Stimulated activated CD8-positive, alpha-beta memory T cell treated with anti-CD3 and anti-CD28 coated beads, Interleukin-15, amount 100 ng/mL, for 24 hours (primary cell): Measurements from ENCODE around the gene CACNB1.
"Not testable (repeated sequence)": the region's sequence is repeated elsewhere in the genome, so short reads cannot be mapped to it uniquely, and the experiment has no call there.

ENCODE experiments used
- DNase-seq: peaks from one replicate; pipeline ENCODE4 v3.0.0-alpha.2; 2020; ENCODE audit warnings: low read depth

CACNB1 gene

DNA sequence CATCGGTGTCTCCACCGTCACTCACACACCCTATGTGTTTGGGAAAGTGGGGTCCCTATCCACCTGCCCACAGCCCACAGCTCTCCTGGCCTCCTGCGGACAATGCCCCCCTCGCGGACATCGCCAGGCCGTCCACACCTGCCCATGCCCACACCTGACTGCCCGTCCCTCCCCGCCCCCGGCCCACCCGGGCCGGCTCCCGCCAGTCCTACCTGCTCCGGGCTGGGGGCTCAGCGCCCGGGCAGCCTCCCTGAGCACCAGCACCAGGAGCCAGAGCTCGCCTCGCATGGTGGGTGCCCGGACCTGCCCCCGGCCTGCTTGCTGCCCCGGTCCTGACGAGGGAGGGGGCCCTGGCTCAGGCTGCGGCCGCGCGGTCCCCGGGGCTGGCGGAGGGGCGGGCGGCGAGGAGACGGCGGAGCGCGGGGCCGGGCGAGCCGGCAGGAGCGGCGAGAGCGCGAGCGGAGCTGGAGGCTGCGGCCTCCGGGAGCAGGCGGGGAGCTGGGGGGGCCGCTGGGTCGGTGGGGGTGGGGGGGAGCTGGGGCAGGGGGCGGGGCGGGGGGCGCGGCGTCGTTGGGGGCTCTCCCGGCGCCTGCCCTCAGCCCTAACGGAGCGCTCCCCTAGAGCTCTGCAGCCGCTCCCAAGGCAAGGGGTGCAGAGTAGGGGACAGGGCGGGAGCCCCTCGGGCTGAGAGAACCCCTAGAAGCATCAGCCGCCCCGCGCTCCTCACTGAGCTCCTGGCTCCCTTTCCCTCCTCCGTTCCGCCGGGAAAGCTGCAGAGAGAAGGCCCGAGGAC lies 46.1 kb downstream of the CACNB1 start, which contains the start of gene PLXDC1:
TSS of gene PLXDC1 (minus strand) at position 488 of the 793 bp plus-strand sequence. CDS start at position 288, 200 bp downstream.
- DNase-seq = no peak

DNA sequence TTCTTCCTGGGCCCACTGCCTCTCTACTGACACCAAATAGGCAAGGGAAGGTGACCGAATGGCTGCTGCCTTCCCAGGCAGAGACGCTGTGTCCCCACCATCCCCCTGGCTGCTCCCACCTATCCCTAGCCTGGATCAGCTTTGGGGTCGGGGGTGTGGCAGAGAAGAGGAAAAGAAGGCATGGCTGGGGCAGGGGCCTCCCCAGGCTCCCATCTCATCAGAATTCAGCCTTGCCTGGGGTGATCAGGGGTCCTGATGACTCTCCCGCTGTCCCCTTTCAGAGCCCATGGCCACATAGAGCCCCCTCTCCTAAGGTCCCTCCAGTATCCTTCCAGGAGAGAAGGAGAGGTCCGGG lies 46.7 kb downstream of the CACNB1 start:
- DNase-seq = no peak

DNA sequence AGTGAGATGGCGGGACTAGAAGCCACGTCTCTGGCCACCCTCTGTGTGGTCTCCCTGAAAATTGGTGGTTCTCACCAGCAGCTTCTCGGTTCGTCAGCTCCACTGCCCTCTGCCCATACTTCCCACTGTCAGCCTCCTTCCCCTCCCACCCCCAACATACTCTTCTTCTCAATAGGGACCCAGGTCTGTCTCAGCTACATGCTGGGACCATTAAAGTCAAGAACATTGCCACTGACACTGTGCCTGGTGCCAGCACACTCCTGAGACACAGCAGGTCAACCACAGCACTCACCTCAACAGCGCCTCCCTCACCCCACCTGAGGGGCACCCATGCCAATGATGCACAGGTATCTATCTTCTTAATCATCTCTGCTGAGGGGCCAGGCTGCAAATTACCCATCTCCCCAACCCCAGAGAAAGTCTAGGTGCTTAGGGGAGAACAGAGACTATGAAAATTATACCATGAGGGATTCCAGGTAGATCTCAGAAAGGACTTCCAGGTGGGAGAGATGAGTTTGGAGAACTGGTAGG lies 47.3 kb downstream of the CACNB1 start:
- no peak for DNase-seq

DNA sequence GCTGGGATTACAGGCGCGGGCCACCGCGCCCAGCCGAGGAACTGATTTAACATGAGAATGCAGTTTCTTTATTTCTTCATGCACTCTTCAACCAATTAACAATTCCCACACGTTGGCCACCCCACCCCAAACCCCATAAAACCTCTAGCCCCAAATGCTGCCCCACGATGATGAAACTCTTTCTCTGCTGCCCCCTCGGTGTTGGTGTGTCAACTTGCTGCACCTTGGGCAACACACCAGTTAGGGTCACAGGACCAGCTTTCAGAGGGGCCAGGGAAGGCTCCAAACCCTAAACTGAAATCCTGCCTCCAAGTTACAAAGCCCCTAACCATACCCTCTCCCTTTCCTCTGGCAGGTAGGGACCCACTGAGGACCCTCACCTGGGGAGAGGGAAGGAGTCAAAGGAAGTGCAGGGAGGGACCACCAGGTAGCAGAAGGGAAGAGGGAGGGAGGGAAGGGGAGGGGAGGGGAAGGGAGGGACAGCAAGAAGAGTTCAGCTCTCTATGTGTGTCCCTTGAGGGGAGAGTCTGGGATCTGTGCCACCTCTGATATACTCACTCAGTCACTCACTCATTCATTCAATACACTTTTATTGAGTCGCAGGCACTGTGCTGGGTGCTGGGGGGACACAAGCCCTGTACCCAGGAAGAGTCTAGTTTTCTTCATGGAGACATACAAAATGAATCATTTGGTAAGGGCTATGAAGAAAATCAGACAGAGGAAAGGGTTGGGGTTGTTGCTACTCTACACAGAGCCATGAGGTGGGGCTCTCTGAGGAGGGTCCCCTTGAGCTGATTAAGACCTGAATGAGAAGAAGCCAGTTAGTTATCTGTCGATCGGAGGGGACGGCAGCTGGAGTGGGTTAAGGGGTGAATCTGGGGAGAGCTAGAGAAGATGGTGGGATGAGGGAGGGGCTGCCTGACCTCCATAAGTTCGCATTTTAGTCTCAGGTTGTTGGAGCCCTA lies 50.0 kb downstream of the CACNB1 start:
- no peak for DNase-seq

DNA sequence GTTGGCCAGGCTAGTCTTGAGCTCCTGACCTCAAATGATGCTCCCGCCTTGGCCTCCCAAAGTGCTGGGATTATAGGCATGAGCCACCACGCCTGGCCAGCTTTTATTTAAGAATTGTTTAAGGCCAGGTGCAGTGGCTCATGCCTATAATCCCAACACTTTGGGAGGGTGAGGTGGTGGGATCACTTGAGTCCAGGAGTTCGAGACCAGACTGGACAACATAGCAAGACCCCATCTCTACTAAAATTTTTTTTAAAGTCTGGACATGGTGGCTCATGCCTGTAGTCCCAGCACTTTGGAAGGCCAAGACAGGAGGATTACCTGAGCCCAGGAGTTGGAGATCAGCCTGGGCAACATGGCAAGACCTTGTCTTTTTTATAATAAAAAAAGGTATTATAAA lies 51.2 kb downstream of the CACNB1 start:
- no peak for DNase-seq

DNA sequence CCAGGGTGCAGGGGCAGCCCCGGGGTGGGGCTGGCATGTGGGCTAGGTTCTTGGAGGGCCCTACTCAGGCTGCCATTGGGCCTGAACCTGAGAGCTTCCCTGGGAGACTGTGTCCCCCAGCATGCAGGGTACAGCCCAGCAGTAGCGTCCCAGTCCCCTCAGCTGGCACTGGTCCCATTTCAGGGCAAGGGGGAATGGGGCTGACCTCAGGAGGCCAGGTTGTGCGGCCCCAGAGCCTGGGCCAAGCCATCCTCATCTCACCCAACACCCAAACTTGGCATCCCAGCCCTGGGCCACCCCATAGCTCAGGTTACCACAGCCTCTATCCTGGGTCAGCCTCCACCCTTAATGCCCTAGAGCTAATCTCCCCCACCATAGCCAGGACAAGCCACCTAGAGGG lies 52.3 kb downstream of the CACNB1 start:
- DNase-seq = no peak

DNA sequence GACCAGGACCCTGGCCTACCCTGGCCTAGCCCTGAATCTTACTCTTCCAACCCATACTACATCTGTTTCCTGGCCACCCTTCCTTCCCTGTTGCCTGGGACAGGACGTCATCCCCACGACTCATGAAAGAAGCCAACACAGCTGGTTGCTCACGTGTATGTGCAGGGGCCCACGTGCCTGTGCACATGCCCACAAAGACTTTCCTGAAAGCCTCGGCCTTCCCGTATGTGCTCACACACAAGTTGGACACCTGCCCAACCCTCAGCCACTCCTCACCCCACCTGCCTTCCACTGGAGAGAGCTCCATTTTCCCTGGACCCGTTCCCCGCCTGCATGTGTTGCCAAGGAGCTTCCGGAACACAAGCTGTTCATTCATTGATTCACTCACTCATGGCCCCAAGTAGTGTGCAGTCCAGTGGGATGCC lies 53.0 kb downstream of the CACNB1 start:
- DNase-seq = no peak

DNA sequence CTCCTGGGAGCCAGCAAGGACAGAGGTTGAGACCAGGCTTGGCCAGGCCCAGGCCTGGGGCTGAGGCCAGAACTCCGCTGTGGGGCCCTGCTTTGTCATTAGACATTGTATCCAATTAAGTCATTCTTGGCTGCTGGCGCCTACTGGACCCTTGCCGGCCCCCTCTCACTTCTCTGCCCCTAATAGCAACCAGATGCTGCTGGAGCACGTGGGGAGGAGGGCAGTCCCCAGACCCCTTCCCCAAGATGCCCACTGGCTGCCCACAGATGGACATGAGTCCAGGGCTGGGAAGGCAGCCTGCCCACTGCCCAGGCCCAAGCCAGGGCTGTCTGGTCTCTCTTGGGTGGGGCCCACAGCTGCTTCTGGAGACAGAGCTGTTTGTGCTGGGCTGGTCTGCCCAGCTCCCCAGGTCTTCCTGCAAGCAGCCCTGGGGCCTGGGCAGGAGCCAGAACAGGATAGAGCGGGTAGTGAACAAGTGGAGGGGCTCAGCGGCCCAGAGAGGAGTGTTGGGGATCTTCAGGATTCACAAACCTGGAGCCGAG lies 53.8 kb downstream of the CACNB1 start:
- no peak for DNase-seq

DNA sequence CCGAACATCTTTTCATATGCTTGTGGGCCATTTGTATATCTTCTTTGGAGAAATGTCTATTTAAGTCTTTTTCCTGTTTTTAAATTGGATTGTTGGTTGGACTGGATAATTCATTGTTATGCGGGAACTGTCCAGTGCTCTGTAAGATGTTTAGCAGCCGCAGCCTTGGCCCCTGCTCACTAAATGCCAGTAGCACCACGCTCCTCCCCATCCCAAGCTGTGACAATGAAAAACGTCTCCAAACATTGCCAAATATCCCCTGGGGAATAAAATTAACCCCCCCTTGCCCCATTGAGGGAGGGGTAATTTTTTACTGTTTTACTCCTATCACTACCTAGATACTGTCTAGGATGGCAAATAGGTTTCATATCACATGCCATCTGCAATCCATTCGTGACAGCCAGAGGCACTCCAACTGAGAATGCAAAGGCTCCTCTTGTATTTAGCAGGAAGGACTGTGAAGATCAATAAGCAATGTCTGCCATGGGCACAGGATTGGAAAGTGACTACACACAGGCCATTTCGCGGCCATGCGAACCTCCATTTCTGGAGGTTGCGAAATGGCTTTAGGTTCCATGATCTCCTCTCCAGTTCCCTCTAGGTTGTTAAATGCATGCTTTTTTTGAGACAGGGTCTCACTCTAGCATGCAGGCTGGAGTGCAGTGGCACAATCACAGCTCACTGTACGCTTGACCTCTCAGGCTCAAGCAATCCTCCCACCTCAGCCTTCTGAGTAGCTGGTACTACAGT lies 55.4 kb downstream of the CACNB1 start:
- DNase-seq = no peak

DNA sequence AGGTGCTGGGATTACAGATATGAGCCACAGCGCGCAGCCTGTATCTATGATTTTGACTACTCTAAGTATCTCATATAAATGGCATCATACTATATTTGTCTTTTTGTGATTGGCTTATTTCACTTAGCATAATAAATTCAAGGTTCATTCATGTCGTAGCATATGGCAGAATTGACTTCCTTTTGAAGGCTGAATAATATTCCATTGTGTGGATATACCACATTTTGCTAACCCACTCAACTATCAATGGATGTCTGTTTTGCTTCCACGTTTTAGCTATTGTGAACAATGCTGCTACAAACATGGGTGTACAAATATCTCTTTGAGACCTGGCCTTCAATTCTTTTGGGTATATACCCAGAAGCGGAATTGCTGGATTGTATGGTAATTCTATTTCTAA lies 56.2 kb downstream of the CACNB1 start:
- no peak for DNase-seq

DNA sequence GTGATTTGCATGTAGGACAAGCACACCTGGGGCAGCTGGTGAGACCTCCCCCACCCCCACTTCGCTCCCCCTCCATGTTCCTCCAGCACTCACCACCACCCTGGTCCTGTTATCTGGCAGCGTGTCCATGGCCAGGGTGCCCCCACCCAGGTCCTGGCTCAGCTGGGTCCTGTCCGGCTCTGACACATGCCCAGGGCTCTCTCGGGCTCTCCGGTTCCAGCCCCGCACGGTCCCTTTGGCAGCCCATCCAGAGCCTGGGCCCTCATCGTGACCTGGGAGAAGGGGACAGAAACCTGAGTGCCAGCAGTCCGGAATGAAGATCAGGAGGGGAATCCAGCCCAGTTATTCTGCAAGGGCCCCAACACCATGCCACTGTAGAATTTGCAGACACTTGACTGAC lies 57.9 kb downstream of the CACNB1 start:
- DNase-seq = no peak

DNA sequence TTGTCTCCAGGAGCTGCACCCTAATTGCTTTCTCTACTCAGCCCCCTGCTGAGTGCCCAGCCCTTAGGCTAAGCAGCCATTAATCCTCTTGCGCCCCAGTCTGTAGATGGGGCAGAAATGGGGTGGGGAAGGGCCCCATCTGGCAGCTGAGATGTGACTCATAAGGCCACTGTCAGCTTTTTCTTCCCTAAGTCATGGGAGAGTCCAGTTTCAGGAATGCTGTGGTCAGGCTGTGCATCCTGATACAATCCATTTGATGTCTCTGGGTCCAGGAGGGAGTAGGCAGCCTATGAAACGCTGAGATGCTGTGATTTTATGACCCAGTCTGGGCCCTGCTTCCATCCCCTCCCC lies 58.3 kb downstream of the CACNB1 start:
- no peak for DNase-seq

DNA sequence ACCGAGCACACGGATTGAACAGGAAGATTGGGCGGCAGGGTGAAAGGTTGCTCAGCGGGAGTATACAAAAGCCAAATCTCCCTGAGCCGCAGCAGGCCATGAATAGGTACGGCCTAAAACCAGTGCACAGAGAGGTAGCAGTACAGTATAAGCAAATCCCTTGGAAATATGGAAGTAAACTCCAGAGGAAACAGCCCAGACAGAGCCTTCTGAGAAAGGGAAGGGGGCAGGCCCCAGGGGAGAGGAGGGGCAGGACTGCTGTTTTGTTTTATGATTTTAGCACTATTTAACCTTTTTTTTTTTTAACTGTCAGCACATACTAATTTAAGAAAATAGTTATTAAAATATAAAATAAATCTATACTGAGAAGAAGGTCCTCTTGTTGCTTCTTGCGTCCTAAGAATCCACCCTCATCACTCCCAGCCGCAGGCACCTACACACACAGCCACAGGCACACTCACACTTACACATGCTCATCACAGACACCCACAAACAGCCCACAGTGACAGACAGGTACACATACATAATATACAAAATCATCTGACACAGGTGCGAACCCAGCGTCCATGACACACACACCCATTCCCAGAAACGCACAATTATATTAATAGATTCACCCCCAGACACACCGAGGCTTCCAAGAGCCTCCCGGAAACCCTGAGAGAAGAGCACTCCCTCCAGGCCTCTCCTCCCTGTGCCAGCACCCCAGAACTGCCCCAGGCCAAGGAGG lies 58.9 kb downstream of the CACNB1 start:
- no peak for DNase-seq

DNA sequence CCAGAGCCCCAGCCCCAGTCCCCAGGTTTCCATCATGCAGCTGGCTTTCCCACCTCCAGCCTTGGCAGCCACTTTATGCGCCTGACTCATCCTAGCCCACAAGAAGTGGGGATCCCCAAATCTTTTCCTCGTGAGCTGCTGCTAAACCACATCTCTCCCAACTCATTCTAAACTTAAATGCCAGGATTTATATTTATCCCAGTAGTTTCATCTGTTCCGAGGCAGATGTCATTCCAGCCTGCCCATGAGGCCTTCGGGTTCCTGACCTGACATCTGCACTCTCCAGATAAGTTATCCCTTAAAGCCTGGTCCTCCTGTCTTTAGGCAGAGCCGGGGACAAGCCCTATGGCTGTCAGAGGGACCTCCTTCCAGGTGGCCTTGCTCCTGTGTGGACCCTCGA lies 62.6 kb downstream of the CACNB1 start:
- no peak for DNase-seq

DNA sequence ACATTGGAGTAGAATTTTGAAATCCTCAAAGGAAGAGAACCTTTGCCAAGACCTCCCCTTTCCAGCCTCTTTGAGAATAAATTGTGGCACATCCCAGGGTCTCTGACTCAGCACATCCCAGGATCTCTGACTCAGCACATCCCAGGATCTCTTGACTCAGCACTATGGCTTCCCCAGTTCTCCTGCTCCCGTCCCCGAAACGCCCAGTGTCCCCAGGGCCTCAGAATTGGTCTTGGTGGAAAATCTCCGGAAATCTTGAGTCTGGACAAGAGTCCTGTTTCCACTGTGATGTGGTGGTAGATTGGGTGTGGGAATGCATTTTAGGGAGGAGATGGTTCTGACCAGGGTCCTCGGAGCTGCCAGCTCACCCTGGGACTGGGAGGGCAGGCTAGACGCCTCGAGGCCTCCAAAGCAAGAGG lies 65.3 kb downstream of the CACNB1 start:
- no peak for DNase-seq

DNA sequence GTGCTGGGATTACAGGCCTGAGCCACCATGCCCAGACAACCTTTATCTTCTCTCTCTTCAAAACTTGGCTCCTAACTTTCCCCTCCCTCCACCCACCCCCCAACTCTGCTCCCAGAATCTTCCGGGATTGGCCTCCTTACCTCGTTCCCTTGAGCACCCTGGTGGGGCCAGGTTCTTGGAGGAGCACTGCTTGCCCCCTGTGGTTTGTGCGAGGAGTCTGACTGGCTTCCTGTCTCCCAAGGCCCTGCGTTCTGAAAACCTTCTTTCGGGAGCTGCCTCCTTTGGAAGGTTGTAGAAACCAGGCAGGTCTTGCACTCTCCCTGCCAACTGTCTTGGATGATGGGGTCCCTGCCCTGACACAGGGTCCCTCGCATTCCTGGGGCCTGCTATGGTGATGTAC lies 65.9 kb downstream of the CACNB1 start:
- no peak for DNase-seq

DNA sequence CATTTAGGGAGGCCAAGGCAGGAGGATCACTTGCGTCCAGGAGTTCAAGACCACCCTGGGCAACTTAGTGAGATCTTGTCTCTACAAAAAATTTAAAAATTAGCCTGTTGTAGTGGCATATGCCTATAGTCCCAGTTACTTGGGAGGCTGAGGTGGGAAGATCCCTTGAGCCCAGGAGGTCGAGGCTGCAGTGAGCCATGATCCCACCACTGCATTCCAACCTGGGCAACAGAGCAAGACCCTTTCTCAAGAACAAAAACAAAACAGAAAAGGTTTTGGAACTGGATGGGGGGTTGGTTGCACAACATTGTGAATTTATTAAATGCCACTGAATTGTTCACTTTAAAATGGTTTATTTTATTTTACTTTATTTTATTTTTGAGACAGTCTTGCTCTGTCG lies 67.3 kb downstream of the CACNB1 start:
- no peak for DNase-seq

DNA sequence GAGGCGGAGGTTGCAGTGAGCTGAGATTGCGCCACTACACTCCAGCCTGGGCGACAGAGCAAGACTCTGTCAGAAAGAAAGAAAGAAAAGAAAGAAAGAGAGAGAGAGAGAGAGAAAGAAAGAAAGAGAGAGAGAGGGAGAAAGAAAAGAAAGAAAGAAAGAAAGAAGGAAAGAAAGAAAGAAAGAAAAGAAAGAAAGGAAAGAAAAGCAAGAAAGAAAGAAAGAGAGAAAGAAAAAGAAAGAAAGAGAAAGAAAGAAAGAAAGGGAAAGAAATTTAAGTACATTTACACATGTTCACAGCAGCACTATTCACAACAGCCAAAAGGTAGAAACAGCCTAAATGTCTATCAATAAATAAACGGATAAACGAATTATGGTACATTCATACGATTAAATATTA lies 67.9 kb downstream of the CACNB1 start:
- DNase-seq = not testable (repeated sequence)

DNA sequence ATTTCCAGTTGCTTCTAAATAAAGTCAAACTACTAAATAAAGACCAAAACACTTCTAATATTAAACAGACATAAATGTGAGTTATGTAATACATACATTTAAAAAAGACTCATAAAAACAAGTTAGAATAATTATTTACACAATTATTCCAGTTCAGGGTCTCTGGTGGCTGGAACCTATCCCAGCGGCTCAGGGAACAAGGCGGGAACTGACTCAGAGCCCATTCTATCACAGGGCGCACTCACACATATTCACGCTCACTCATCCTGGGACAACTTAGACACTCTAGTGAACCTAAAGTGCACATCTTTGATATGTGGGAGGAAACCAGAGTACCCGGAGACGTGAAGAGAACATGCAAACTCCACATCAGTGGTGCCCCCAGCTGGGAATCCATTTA lies 71.0 kb downstream of the CACNB1 start:
- no peak for DNase-seq

DNA sequence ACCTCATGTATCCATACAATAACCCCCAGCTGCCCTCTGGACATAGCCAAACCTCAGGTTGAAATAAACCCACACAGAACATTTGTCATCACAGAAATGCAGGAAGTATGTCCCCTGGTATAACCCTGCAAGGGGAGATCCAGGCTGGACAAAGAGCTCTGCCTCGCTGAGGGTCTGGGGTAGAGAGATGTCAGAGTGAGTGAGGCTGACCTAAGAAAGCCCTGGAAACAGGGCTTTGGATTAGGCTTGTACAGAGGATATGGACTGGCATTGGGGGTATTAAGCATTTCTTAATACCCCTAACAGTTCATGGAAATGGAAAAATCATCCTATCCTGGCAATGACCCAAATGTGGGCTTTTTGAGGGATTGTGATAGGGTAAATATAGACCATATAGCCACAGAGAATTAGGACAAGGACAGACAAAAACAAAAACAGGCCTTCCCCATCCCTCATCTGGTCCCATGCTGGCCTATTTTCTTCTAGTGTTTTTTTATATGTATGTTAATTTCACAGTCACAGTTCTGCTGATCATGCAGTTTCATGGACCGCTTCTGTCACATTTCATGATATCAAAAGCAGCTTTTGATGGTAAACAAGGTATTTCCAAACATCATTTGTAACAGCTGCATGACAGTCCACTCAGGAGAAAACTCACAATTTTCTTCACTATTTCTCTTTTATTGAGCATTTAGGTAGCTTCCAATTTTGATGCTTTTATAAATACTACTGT lies 72.2 kb downstream of the CACNB1 start:
- no peak for DNase-seq

DNA sequence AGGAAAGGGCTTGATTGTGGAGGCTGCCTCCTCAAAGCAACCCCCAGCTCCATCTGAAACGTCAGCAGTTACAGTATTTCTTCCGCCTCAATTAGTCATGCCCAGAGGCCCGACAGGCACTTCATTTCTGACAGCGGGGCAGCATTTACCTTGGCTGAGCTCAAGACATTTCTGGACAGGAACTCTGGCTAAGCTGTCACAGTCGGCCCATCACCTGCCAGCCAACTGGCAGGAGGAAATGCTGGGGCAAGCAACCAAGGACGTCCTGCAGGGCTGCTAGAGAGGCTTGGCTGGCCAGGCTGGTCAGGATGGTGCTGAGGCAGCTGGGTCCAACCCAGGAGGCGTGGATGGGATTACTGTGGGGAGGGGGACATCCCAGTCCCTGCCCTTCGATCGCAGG lies 73.8 kb downstream of the CACNB1 start:
- DNase-seq = no peak
